Stimulated activated CD4-positive, alpha-beta T cell treated with anti-CD3 and anti-CD28 coated beads, Interleukin-2, amount 100 ng/mL, for 4 hours (primary cell): ENCODE measurements around the gene ZNF644.
"Not testable (repeated sequence)": the region's sequence is repeated elsewhere in the genome, so short reads cannot be mapped to it uniquely, and the experiment has no call there.

Experiments used
- DNase-seq: peaks from one replicate; pipeline ENCODE4 v3.0.0-alpha.2; 2020; ENCODE audit warnings: low read depth

The ZNF644 gene

DNA sequence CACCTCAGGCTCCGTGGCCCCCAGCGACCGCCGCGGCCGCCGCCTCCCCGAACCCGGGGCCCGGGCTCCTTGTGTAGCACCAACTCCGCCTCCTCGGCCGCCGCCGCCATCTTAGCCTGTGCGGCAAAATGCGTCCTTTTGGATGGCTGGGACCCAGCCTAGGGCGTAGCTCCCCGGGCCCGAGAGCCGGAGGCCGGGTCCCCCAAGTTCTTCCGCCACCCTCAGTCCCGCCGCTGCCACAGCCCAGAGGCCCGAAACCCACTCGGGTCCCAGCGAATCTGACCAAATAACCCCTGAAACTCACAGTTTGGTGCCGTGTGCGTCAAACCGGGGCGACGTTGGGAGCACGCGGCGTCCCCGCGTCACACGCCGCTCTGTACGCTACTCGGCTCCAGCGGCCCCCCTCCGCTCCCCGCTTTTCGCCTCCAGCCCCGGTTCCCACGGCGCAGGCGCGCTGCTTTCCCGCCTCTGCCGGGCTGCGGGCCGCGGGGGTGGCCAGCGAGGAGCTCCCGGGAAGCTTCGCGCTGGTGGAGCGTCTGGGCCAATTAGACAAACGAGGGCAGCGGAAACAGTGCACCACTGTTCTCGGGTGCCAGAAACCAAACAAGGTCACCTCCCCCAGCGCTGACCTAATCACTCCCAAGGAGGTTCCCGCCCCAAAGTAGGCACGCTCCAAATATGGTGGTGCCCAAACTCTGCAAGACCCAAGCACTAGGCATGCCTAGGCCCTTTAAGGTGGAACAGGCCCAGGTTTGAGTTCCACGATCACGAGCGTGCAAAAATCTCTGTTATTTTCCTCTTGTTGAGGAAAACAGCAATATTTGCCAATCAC lies at the start of gene ZNF644:
TSS of gene ZNF644 (minus strand) at position 350 of the 832 bp plus-strand sequence. CDS start 39,682 bp downstream, outside the sequence.
- peak; percentile 86 for DNase-seq

DNA sequence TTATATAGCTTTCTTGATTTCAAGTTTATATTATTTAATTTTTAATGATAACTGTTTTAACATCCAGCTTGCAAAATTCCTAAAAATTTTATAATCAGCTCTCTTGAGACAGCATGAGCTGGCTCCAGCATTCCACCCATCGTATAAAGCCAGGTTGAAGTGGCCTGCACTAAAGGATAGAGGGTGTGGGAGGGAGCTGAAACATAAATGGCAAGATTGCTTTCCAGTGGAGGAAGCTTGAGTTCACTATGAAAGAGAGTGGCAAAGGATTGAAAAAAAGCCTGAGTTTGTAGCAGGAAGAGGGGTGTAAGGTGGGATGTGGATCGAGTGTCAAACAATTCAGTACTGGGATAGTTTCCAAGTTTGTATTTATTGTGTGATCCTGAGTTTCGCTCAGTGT lies 48.5 kb upstream of the ZNF644 start:
- DNase-seq = no peak

DNA sequence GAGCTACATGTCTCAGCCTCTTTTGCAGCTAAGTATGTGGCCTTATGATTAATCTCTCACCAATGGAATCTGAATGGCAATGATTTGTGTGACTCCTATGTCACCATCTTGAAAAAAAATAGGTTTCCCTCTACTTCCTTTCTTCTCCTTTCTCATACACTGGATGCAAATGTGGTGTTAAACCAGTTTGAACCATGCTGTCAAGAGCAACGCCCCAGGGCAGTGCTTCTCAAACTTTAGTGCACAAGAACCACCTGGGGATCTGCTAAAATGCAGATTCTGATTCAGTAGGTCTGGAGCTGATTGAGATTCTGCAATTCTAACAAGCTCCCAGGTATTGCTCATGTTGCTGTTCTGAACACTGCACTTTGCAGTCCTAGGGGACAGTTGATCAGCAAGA lies 44.7 kb upstream of the ZNF644 start:
- no peak for DNase-seq

DNA sequence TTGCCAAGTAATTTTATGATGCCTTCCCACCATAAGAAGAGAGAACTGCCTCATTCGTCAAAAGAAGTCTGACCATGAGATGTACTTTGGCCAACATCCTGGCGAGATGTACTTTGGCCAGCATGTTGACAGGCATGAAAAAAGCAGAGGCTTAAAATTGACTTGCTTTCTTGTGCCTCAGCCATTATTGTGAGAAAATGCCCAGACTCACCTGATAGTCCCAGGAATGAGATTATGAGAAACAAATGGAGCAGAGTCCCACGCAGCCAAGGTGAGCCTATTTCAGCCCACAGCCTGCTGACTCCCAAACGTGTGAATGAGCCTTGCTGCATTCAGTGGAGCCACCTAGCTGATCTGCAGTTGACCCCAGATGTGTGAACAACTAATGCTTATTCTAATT lies 43.5 kb upstream of the ZNF644 start:
- DNase-seq = no peak

DNA sequence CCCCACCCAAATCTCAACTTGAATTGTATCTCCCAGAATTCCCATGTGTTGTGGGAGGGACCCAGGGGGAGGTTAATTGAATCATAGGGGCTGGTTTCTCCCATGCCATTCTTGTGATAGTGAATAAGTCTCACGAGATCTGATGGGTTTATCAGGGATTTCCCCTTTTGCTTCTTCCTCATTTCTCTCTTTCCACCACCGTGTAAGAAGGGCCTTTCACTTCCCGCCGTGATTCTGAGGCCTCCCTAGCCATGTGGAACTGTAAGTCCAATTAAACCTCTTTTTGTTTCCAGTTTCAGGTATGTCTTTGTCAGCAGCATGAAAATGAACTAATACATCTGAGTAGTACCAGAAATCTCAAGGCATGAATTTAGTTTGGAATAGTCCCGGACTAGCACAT lies 41.6 kb upstream of the ZNF644 start:
- DNase-seq = not testable (repeated sequence)

DNA sequence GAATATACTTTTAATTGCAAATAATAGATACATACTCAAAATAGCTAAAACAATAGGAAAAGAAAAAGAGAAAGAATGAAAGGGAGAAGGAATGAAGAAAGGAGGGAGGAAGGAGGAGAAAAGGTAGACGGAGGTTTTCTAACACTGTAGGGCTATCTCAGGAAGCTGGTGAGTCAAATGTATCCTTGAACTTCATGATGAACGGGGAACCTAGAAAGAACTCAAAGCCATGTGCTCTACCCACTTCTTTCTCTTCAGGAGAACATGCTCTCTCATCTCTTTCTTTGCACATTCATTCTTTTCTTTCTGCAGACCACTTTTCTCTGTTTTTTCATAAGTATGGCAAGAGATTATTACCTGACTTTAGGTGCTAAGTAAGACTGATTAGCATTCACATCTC lies 37.3 kb upstream of the ZNF644 start:
- DNase-seq = no peak

DNA sequence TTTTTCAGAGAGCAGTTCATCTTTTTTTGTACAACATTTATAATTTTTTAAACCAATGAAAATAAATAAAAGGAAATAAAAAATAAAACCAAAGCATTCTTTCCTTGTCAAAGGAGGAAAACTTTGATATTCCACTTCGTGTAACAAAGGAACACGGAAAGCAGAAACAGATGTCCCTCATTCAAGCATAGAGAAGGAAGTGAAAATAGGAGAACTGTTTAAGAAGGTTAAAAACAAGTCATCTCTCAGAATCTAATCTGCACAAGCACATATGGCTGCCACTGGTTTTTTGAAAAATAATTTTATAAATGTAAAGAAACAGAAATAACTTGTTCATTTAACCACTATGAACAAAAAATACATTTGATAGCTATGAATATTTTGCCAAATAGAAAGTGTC lies 35.9 kb upstream of the ZNF644 start:
- DNase-seq = no peak

DNA sequence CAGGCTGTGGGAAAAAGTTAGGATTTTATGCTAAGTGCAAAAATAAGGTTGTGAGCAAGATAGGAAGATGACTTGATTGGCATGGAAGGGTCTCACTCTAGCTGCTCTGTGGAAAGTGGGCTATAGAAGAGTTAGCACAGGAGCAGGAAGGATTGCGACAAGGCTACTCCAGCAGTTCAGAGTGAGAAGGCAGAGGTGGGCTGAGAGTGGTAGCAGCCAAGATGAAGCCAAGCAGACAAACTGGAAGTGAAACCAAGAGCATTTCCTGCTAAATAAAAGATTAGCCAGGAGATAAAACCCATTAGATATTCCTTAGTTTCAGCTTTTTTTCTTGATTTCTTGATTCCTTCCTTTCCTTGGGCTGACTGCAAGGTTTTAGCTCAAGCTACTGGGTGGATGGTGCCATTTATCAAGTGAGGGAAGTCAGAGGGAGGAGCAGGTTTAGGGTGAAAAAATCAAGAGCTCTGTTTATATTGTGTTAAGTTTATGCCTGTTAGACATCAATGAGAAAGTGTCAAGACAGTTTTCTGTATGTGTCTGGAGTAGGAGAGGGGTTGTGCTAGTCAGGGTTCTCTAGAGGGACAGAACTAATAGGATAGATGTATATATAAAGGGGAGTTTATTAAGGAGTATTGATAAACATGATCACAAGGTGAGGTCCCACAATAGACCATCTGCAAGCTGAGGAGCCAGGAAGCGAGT lies 33.1 kb upstream of the ZNF644 start:
- DNase-seq = no peak

DNA sequence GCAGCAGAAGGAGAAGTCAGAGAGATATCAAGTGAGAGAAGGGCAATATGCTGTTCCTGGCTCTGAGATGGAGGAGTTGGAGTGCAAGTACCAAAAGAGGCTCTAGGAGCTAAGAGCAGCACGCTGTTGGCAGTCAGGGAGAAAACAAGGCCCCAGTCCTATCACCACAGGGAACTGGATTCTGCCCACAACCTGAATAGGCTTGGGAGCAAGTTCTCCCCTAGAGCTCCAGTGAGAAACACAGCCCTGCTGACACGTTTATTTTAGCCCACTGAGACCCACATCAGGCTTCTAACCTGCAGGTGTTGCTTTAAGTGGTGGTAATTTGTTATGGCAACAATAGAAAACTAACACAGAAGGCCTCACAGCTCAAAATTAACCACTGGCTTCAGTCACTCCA lies 31.8 kb upstream of the ZNF644 start:
- no peak for DNase-seq

DNA sequence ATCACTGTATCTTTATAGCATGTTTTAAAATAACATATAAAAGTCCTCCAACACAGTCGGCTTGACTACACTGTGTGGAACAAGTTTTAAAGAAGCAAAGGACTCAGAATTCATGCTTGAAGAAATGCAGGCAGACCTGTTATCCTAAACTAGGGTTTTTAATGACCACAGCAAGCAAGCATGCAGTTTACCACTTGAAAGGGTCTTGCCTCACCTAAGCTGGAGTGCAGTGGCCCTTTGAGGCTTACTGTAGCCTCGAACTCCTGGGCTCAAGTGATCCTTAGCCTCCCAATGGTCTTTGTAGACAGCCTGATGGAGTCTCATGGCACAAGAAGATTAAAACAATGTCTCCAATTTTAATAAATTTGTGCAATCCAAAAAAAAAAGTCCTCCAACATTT lies 27.7 kb upstream of the ZNF644 start:
- DNase-seq = not testable (repeated sequence)

DNA sequence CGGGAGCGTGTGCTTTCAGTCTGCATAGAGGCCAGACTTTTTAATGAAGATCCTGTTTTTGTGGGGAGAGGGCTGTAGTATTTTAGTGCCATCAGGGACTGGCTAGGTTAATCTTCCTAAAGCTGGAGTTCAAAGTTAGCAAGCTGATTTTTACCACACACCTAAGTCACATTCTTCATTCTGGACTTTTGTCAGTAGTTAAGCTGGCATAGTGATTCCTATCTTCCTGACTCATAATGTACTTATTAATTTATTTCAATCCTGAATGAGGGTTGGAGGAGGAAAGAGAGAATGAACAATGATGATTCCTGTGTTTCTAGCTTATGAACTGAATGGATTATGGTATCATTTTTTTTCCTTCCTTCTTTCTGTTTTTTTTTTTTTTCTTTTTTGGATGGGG lies 24.9 kb upstream of the ZNF644 start:
- no peak for DNase-seq

DNA sequence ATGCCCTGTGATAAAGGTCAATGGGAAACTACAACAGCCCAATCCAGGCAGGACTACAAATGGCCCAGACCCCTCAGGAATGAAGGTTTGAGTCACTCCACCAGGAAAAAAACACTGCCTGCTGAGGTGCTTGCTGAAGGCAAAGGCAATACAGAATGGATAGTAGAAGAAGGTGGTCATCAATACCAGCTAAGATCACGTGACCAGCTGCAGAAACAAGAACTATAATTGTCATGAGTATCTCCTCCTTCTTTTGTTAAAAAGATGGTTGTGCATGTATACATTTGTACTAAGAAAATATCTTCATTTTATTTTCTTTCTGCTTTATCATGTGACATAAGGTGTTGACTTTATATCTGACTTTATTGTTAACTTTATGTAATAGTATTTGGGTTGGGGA lies 23.4 kb upstream of the ZNF644 start:
- DNase-seq = no peak

DNA sequence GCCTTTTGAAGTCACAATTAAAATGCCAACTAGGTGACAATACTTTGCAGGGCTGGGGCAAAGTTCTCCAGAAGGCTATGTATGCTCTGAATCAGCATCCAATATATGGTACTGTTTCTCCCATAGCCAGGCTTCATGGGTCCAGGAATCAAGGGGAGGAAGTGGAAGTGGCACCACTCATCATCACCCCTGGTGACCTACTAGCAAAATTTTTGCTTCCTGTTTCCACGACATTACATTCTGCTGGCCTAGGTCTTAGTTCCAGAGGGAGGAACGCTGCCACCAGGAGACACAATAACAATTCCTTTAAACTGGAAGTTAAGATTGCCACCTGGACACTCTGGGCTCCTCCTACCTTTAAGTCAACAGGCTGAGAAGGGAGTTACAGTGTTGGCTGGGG lies 22.9 kb upstream of the ZNF644 start:
- not testable (repeated sequence) for DNase-seq

DNA sequence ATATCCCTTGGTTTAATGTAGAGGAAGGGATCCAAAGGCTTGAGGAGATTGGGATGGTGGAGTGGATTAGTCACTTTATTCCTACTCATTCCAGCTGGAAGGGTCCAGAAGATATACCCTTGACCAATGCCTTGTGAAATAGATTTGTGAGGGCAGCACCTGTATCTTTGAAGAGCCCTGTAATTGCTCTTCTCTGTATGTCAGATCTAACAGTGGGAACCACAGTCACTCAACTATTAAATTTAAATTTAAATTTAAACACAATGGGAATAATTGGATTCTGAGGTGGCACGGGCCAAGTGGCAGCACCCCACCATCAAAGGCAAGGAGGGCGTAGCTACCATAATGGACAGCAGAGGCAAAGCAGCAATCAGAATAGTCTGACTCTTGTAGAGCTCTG lies 20.5 kb upstream of the ZNF644 start:
- not testable (repeated sequence) for DNase-seq

DNA sequence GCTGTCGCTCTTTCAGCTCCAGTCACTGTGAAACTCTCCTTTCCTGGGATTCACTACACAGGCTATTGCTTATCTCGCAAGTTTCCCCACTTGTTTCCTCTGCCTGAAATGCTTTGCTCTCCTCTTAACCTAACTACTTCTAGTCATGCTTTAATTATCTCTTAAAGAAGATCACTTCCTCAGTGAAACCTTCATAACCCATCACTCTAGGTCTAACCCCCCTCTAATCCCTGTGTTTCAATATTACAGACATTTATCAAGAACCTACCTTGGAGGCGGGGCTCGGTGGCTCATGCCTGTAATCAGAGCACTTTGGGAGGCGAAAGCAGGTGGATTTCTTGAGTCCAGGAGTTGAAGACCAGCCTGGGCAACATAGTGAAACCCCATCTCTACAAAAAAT lies 16.7 kb upstream of the ZNF644 start:
- no peak for DNase-seq

DNA sequence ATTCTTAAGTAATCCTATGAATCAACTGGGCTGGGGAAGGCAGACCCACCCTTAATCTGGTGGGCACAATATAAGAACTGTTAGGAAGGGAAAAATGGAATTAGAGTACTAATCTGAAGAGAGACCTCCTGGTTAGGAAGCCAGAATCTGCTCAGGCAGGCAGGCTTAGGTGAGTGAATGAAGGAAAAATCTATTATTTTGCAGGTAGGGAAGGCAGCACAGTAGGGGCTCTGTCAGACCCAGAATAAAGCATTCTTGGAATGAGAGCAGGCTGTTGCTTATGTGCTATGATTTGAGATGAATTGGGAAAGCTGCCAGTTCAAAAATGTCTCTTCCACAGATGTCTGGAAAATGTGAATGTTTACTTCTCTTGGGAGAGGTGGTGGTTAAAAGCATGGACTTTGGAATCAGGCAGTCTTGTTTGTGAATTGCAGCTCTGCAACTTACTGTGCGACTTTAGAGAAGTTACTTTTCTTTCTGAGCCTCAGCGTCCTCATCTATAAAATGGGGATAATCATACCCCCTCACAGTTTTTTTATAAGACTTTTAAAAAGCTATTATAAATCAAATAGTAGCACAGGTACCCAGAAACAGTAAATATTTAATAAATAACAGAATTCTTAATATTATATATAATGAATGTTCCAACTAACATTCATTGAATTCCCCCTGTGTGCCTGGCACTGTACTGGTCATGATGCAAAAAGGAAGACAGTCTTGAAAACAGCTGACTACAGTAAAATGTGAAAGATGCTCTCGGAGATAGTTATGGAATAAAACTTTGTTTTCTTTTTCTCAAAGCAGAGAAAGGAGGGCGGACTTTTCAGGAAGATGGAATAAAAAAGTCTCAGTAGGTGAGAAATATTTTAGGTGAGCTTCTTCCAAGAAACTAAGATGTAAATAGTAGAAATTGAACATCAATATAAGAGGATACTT lies 15.3 kb upstream of the ZNF644 start:
- no peak for DNase-seq

DNA sequence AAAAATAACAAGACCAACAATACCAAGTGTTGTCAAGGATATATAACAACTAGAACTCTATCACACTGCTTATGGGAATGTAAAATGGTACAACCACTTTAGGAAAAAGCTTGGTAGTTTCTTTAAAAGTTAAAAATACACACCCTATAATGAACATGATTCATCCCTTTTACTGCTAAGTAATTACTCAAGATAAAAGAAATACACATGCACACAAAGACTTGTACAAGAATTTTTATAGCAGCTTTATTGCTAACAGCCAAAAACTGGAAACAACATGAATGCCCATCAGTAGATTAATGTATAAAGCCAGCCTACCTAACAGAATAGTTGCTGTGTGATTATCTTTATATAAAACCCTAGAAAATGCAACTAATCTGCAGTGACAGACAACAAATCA lies 10.5 kb upstream of the ZNF644 start:
- no peak for DNase-seq

DNA sequence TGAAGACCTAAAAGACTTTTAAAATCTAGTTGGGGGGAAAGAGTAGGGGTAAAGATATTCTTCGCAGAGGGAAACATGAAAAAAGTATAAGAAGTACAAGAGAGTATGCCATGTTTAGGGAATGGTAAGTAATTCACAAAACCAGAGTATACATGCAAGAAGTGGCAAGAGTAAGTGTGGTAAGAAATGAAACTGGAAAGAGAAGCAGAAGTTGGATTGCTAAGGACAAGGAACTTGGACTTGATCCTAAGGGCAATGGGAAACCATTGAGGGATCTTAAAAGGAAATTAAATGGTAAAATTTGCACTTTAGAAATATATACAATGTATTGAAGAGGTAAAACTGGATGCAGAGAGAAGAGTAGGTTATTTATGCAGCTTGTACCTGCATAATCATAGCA lies 9.2 kb upstream of the ZNF644 start:
- DNase-seq = no peak

DNA sequence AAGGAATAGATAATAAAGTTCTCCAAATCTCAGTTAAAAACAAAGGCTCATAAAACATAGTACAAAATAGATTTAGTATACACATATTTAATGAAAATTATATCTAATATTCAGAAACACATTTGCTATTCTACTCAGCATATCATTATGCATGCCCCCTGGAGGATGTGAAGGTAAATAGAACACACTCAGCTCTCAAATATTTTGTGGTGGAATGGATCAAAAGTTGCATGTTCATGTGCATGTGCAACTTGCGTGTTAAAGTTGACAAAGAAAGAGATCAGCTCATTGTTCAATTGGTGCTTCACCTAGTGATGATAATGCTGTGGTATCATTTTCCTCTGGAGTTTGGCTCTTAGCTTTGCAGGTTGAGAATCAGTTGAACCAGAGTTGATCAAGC lies 4.9 kb upstream of the ZNF644 start:
- DNase-seq = no peak

DNA sequence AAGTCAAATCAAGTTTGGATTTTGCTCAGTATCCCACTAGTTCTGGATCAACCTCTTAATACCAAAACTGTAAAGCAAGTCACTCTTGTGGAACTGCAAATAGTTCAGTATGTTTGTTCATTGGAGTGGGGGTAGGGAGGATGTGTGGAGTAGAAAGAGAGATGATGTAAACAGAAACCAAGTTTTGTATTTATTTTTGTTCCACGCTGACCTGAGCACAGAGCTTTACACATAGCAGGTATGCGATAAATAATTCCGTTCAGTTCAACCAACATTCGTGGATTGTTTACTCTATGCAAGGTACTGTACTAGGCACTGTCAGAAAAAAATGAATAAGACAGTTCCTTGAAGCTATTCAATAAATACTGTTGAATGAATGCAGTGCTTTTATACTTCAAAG lies 4.5 kb upstream of the ZNF644 start:
- DNase-seq = no peak

DNA sequence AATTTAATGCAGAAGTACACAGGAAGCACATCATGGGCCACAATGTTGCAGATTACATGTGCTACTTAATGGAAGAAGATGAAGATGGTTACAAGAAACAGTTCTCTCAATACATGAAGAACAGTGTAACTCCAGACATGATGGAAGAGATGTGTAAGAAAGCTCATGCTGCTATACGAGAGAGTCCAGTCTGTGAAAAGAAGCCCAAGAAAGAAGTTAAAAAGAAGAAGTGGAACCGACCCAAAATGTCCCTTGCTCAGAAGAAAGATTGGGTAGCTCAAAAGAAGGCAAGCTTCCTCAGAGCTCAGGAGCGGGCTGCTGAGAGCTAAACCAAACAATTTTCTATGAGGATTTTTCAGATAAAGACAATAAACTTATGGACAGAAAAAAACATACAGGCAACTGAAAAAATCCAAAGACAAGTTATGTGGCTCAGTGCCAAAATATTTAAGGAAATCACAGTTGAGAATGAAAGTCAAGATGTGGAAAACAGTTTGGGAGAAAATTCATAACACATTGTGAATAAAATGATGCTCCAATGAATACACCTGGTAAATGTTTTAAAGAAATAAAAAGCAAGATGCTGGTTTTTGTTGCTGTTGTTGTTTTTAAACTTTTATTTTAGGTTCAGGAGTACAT lies 2.8 kb upstream of the ZNF644 start:
- DNase-seq = no peak

DNA sequence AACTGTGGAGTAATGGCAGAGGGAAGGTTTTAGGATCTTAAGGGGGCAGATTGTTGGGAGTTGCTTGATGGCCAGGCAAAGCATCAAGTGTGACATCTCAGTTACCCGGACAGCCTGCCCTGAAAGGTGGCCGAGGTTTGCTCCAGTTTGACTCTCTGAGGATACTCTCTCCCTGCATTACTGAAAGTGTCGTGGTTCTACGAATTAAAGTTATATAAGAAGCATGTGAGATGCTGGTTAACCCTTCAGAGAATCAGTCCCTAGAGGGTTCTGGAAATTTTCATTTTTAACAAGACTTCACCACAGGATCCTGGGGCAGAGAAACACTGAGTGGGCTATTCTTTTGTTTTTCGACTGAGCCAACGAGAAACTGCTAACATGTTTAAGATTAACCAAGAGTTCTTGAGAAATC lies 689 bp upstream of the ZNF644 start:
- no peak for DNase-seq
